Activated CD4-positive, alpha-beta T cell treated with anti-CD3 and anti-CD28 coated beads, Interleukin-2, amount 50 U/mL, for 1 hour (primary cell): Measurements from ENCODE around the gene TTR.

Experiments
- DNase-seq: peaks from one replicate; pipeline ENCODE4 v3.0.0-alpha.2; 2020

The TTR gene

DNA sequence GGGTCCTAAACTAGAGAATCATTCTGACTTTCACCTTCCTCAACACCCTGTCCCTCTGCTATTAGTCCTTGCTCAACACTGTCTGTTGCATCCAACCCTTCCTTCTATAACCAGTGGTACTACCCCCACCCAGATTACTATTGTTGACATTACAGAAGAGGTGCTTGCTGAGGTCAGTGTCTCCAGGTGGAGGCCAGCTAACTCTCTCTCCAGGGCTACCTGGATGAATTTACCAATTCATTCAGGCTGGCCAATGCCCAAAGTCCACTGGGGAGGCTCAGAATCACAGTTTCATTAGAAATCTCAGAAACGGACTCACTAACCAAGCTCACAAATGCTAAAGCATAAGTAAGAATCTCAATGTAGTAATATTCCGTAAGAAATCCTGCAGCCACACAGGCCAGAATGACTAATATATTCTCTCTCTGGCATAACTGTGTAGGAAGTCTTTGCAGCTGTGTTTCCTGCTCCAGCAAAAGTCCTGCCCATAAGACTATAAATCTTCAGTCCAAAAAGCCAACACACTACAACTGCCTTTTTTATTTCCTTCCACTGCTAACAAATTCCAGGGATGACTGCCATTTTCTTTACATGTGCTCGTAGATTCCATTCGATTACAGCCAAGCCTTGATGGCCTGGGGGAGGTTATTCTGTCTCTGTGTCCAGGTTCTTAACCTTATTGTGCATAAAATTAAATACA, 10.0 kb upstream of the TTR start:
- no peak for DNase-seq

DNA sequence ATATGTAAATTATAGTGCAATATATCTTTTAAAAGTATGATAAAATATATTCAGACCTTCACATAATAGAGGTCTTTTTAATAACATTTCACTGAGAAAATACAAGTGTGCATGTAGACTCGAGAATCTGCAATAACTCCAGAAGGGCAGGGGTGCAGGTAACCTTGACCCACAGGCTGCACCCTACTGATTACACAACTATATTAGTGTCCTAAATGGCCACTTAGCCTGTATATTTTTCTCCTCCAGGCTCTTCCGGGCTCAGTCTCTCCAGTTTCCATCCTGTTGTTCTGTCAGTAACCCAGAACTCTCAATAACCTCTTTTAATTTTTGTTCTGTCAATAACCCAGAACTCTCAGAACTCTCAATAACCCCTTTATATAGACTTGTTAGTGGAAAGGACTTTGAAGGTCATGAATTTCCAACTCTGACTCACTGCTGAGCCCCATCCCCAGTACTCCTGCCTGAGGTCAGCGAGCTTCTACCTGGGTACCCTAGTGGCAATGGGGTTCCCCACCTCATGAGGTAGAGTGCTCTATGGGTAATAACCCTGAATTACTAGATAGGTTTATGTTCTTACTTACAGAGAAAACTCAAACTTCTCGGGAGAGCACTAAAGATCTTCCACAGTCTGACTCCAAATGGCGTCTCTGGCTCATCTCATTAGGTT, 8.4 kb upstream of the TTR start:
- no peak for DNase-seq

DNA sequence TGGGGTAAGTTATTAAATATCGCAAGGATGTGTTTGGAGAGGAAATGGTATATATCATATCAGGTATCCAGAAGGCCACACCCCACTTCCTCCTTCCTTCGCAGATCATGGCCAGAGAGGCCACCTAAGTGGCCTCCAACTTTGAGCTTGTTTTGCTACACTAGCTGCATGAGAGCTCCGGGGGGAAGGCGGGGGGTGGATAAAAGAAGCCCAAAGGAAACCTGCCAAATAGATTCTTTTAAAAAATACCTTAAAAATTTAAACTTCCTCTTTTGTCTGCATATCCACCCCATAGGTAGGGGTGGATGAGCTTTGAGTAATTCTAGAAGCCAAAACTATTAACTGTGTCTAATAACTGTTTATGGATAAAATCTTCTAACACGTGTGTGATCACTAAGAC, 5.7 kb upstream of the TTR start:
- no peak for DNase-seq

DNA sequence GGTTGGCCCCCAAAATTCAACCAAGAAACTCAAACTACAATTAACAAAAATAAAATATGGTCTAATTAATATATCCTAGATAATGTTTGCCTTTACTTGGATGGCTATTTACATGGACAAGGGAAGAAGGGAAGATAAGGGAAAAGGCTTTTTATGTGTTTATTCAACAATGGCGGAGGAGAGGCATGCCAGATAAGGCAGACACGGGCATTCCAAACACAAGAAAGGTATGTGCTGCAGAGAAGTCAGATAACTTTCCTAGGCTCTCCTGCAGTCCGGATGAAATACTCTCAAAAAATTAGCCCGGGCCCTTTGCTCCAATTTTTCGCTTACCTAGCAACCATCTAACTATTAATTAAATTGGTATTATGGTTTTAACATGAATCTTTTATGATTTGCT, 5.1 kb upstream of the TTR start:
- no peak for DNase-seq

DNA sequence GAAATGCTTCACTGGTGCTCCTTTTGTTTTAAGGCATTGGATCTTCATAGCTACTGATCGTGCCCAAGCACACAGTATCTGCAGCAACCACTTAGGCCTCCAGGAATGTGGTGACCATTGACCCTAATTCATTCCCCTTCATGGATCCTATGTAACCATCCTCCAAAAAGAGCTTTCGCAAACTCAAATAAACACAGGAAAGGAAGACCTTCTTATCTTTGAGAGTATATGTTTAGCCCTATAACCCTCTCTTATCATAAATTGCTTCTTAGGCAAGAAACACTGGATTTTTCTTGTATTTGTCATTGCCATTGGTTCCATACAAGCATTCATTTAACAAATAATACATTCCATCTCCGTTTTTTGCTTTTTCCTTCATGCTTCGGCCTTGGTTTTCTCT, 4.1 kb upstream of the TTR start:
- DNase-seq: no peak

DNA sequence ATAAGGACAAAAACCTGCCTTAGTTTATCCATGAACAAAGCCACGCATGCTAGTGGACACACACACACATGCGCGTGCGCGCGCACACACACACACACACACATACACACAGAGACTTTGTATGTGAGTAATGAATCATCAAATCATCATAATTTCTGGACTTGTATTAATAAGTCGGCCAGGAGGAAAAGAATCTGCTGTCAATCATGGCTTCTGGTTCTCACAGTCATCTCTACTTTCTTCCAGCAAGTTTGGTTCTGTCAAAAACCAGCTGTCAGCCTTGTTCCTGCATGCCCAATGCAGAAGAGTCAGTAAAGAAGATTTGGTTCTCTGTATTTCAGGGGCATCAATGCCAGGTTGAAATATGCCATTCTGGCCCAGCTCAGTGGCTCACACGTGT, 1.1 kb upstream of the TTR start:
- DNase-seq: no peak

DNA sequence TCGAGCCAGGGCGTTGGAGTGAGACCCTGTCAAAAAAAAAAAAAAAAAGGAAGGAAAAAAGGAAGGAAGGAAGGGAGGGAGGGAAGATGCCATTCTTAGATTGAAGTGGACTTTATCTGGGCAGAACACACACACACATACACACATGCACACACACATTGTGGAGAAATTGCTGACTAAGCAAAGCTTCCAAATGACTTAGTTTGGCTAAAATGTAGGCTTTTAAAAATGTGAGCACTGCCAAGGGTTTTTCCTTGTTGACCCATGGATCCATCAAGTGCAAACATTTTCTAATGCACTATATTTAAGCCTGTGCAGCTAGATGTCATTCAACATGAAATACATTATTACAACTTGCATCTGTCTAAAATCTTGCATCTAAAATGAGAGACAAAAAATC, 564 bp upstream of the TTR start:
- no peak for DNase-seq

DNA sequence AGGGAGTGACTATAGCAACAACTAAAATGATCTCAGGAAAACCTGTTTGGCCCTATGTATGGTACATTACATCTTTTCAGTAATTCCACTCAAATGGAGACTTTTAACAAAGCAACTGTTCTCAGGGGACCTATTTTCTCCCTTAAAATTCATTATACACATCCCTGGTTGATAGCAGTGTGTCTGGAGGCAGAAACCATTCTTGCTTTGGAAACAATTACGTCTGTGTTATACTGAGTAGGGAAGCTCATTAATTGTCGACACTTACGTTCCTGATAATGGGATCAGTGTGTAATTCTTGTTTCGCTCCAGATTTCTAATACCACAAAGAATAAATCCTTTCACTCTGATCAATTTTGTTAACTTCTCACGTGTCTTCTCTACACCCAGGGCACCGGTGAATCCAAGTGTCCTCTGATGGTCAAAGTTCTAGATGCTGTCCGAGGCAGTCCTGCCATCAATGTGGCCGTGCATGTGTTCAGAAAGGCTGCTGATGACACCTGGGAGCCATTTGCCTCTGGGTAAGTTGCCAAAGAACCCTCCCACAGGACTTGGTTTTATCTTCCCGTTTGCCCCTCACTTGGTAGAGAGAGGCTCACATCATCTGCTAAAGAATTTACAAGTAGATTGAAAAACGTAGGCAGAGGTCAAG, 955 bp downstream of the TTR start:
- DNase-seq: no peak

DNA sequence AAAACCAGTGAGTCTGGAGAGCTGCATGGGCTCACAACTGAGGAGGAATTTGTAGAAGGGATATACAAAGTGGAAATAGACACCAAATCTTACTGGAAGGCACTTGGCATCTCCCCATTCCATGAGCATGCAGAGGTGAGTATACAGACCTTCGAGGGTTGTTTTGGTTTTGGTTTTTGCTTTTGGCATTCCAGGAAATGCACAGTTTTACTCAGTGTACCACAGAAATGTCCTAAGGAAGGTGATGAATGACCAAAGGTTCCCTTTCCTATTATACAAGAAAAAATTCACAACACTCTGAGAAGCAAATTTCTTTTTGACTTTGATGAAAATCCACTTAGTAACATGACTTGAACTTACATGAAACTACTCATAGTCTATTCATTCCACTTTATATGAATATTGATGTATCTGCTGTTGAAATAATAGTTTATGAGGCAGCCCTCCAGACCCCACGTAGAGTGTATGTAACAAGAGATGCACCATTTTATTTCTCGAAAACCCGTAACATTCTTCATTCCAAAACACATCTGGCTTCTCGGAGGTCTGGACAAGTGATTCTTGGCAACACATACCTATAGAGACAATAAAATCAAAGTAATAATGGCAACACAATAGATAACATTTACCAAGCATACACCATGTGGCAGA, 3.6 kb downstream of the TTR start:
- DNase-seq: no peak

DNA sequence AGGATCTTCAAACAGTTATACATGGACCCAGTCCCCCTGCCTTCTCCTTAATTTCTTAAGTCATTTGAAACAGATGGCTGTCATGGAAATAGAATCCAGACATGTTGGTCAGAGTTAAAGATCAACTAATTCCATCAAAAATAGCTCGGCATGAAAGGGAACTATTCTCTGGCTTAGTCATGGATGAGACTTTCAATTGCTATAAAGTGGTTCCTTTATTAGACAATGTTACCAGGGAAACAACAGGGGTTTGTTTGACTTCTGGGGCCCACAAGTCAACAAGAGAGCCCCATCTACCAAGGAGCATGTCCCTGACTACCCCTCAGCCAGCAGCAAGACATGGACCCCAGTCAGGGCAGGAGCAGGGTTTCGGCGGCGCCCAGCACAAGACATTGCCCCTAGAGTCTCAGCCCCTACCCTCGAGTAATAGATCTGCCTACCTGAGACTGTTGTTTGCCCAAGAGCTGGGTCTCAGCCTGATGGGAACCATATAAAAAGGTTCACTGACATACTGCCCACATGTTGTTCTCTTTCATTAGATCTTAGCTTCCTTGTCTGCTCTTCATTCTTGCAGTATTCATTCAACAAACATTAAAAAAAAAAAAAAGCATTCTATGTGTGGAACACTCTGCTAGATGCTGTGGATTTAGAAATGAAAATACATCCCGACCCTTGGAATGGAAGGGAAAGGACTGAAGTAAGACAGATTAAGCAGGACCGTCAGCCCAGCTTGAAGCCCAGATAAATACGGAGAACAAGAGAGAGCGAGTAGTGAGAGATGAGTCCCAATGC, 4.6 kb downstream of the TTR start:
- DNase-seq: no peak

DNA sequence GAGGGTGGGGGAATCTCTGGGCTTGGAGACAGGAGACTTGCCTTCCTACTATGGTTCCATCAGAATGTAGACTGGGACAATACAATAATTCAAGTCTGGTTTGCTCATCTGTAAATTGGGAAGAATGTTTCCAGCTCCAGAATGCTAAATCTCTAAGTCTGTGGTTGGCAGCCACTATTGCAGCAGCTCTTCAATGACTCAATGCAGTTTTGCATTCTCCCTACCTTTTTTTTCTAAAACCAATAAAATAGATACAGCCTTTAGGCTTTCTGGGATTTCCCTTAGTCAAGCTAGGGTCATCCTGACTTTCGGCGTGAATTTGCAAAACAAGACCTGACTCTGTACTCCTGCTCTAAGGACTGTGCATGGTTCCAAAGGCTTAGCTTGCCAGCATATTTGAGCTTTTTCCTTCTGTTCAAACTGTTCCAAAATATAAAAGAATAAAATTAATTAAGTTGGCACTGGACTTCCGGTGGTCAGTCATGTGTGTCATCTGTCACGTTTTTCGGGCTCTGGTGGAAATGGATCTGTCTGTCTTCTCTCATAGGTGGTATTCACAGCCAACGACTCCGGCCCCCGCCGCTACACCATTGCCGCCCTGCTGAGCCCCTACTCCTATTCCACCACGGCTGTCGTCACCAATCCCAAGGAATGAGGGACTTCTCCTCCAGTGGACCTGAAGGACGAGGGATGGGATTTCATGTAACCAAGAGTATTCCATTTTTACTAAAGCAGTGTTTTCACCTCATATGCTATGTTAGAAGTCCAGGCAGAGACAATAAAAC, 6.5 kb downstream of the TTR start:
- DNase-seq: no peak

DNA sequence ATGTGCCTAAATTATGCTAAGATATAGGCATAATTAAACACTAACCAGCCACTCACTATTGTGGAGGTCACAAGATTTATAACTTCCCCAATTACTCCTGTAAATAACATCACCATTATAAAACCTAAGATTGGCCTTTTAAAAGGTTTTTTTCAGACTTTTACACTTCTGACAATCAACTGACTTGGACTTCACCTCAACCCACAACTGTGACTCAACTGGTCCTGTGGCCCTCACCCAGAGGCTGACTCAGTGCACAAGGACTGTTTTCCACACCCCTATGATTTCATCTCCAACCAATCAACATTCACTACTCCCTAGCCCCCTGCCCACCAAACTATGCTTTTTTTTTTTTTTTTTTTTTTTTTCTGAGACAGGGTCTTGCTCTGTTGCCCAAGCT, 11.6 kb downstream of the TTR start:
- DNase-seq: no peak

DNA sequence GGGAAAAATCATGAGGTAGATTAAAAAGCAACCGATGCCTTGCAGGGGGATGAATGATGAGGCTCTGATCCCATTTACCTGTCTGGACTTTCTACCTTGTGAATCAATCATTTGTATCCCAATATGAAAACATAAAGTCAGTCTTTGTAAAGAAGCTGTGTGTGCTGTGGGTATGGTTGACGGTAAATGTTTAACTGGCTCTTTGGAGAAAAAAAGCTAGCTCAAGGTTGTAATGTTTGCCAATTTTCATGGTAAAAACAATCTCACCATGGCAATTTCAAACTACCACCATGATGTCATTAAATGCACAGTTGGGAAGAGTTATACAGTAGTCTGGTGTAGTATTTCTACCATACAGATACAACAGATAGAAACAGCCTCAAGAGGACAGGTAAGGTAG, 14.6 kb downstream of the TTR start:
- DNase-seq: no peak

DNA sequence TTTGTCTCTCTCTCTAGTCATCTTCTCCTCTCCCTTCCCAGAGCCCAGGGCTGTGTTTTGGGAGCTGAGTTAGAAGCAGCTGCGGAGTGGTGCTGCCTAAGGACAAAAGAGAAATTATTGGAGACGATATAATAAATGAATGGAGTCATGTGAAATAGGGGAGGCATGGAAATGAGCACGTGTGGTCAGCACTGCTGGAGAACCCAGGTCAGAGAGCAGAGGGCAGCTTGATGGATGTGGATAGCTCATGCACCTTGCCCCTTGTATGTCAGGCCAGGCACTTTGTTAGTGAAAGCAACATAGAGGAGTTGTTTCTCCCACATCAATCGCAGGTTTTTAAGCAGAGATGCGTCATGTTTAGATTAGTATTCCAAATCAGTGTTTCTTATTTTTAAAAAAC, 15.7 kb downstream of the TTR start:
- no peak for DNase-seq

DNA sequence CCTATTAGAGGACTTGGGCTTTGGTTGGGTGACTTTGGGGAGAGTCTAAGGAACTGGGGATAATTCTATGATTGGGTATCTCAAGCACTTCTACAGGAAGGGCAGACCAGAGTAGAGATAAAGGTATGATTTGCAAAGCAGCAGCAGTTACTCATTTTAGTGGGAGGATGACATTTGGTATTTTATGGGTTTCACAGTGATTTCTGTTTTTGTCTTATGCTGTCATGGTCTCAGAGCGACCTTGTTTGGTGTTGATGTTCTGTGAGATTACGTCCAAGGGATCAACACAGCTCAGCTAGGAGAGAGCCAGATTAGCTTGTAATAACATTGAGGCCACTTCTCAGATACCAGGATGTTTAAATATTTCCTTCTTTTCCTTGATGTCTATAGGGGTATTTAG, 18.2 kb downstream of the TTR start:
- DNase-seq: no peak

DNA sequence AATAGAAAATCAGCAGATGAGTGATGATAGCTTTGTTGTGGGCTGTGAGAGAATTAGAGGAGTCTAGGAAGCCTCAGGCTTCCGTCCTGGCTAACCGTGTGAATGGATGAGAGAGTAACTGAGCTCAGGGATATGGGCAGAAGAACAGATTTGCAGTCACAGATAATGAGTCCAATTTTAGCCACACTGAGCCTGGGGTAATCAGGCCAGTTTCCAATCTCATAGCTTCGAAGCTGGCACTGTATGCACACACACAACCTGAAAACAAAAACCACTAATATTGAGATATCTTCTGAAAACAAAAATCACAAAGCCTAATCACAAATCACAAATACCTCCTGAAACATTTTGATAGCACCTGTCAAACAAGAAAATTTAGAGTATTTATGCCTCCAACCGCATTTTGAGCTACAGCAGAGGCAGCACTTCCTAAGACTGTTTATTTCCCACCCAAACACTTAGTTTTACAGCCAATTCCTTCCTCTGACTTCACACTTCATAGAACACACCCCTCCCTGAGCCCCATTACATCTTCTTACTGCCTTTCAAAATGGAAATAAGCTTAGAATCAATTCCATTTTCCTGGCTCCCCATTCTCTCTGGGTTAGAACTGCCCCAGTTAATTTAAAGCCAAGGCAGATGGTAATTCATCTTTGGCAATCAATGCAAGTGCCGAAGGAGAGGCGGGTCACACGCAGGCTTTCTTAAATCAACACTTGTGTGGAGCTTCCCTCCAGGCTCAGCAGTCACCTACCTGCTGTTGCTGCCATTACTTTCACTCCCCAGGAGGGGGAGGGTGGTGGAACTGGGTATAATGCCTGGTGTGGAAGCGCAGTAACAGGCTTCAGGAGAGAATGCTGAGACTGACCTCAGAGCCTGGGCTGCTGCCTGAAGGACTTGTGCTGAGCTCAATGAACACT, 18.9 kb downstream of the TTR start:
- no peak for DNase-seq

DNA sequence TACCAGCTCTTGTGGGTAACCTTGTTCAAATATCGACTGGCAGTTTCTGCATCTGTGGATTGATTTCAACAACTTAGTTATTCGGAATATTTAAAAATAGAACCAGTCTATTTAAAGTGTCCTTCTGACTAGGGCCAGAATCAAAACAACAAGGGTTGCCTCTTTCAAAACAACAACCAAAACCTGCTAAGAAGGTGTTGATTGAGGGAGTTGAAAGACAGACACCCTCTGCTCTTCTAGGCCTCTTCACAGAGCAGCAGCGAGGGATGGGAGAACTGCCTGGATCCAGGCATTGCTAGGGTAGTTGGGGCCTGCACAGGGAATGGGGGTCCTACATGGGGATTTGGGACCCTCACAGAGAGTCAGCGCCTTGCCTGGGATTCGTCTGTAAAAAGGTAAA, 19.8 kb downstream of the TTR start:
- DNase-seq: no peak

DNA sequence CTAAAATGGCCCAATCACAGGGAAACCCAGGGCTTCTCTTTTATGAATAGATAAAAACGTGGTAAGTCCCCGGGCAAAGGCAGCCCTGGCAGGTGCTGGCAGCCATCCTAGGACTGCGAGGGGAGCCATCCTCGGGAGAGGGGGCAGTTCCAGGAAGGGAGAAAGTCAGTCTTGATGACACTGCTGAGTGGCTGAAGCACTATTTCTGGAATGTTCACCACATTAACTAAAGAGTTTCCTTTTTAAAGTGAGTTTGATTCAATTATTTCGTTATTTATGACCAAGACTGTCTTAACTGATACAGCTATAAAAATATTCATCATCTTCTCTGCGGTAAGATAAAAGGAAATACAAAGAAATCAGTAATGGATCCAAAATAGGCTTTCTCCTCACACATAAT, 20.4 kb downstream of the TTR start:
- no peak for DNase-seq

DNA sequence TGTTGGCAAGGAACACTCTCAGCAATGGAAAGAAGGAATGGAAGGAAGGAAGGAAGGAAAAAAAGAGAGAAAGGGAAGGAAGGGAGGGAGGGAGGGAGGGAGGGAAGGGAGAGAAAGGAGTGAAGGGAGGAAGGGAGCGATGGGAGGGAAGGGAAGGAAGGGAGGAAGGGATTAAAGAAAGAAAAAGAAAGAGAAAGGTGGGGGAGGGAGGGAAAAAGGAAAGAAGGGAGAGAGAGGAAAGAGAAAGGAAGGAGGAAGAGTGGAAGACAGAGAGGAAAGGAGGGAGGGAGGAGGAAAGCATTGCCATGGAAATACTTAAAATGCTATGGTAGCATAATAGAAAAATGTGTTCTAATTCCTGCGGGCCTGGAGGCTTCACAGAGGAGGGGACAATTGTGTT, 22.4 kb downstream of the TTR start:
- DNase-seq: no peak

DNA sequence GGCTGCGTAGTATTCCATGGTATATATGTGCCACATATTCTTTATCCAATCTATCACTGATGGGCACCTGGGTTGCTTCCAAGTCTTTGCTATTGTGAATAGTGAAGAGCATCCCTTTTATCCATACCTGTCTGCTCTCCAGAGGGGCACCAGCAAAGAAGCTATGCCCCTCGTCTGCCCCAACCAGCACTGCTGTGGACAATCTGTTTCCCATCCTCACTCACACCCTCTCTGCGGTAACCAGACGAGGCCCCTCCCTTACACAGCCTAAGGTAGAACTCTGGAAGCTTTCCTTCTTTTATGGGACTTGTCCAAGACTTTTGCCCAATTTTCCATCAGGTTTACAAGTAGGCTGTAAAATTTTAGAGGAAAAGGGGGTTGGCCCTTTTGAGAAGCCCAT, 24.9 kb downstream of the TTR start:
- no peak for DNase-seq

DNA sequence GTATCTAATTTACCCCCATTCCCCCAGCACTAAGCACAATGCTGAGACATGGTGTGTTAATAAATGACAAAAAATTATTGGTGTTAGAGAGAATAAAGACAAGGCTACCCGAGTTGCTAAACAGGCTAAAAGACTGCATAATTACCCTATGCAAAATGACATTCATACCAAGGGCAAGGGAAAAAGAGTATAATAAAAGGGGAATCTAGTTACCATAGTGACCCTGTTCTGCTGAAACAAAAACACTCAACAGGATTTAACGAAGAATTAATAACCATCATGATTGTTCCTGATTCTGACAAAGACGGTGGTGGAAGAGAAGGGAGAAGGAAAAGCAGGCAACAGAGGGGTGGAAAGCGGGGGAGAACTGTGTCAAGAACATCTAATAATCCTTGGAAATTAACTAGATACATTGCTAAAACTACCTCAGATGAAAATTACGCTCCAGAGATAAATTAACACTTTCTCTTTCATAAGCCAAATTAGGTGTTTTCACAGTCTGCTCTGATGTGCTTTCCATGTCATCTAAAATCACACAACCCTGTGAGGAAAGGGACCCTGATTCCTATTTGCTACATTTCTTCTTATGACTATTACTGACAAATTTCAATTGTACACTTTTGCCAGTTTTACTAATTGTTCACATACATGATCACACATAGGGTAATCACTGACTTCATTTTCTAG, 25.5 kb downstream of the TTR start:
- DNase-seq: no peak
